Hepatocyte (in vitro differentiated cells): ENCODE results near the gene BMPR1A. TPM values are rescaled to one million over a fixed set of nuclear protein-coding genes. Genes with fewer than 3 reads are reported as not detected.

Experiments
- DNase-seq: peaks from one replicate; pipeline ENCODE4 v3.0.0-alpha.2; 2016; ENCODE audit warnings: low spot score
- H2AFZ ChIP-seq: fragments of 200-600 bp; sonication (generic); 2 replicates; pipeline ENCODE4 v1.6.0; 2016; ENCODE audit warnings: antibody characterized with exemption, mild to moderate bottlenecking
- H3K27ac ChIP-seq: fragments of 200-600 bp; sonication (generic); 2 replicates; pipeline ENCODE4 v1.5.1; 2016; ENCODE audit warnings: mild to moderate bottlenecking
- H3K27me3 ChIP-seq: fragments of 200-600 bp; sonication (generic); 2 replicates; pipeline ENCODE4 v1.6.1; 2016
- H3K36me3 ChIP-seq: fragments of 200-600 bp; sonication (generic); replicated peaks from 2 replicates; pipeline ENCODE4 v1.5.1; 2016; ENCODE audit warnings: low read depth; ENCODE audit not compliant: insufficient read depth
- H3K4me1 ChIP-seq: fragments of 200-600 bp; sonication (generic); 2 replicates; pipeline ENCODE4 v1.5.1; 2016; ENCODE audit warnings: mild to moderate bottlenecking, moderate library complexity; ENCODE audit not compliant: insufficient read depth
- H3K4me2 ChIP-seq: fragments of 200-600 bp; sonication (generic); 2 replicates; pipeline ENCODE4 v1.6.0; 2016
- H3K4me3 ChIP-seq: fragments of 200-600 bp; sonication (generic); 2 replicates; pipeline ENCODE4 v1.5.1; 2016; ENCODE audit warnings: mild to moderate bottlenecking
- H3K79me2 ChIP-seq: fragments of 200-600 bp; sonication (generic); 2 replicates; pipeline ENCODE4 v1.6.0; 2017; ENCODE audit warnings: mild to moderate bottlenecking
- H3K9me2 ChIP-seq: fragments of 200-600 bp; sonication (generic); replicated peaks from 2 replicates; pipeline ENCODE4 v1.6.0; 2017; ENCODE audit warnings: mild to moderate bottlenecking; ENCODE audit not compliant: insufficient read depth
- H3K9me3 ChIP-seq: fragments of 200-600 bp; sonication (generic); 2 replicates; pipeline ENCODE4 v1.5.1; 2016; ENCODE audit warnings: low read depth, mild to moderate bottlenecking
- H4K20me1 ChIP-seq: fragments of 200-600 bp; sonication (generic); 2 replicates; pipeline ENCODE4 v1.6.0; 2016; ENCODE audit warnings: mild to moderate bottlenecking; ENCODE audit not compliant: insufficient read depth, poor library complexity, severe bottlenecking
- CTCF ChIP-seq: fragments of 200-600 bp; sonication (generic); IDR thresholded peaks from 2 replicates; pipeline ENCODE4 v1.5.1; 2016; ENCODE audit warnings: antibody characterized with exemption, mild to moderate bottlenecking; ENCODE audit not compliant: poor library complexity
- EZH2 ChIP-seq: fragments of 200-600 bp; sonication (generic); IDR thresholded peaks from 2 replicates; pipeline ENCODE4 v1.6.1; 2016; ENCODE audit warnings: antibody characterized with exemption, mild to moderate bottlenecking, borderline replicate concordance
- EZH2phosphoT487 ChIP-seq: fragments of 200-600 bp; sonication (generic); IDR thresholded peaks from one replicate; pipeline ENCODE4 v1.6.1; 2018; ENCODE audit warnings: antibody characterized with exemption, mild to moderate bottlenecking, low read depth, moderate library complexity; ENCODE audit not compliant: unreplicated experiment, severe bottlenecking
- WGBS: methylation state at CpG from one replicate; pipeline ENCODE4 v1.1.6; 2016; ENCODE audit warnings: low lambda C conversion rate; ENCODE audit errors: missing lambda C conversion rate; 5-methylcytosine and 5-hydroxymethylcytosine counted together
- polyA plus RNA-seq: library from polyadenylated mRNA; unstranded; fragments of >200 nt; fragmentation: Nextera tagmentation; extraction: Ambion mirVana; gene quantifications from 2 replicates; pipeline ENCODE4 v1.2.1, GENCODE V29; 2016
- total RNA-seq: library from RNA; depleted of rRNA; stranded (reverse); fragments of >200 nt; gene quantifications from 2 replicates; pipeline ENCODE4 v1.2.3, GENCODE V29; 2014

The BMPR1A gene
- total and polyA plus RNA-seq, 2 experiments from 2014 or later, result 25.1 to 58.0 TPM

- WGBS, result 84% methylated on average over 8 of the region's 8 CpGs
- no peak for DNase-seq
- H3K4me2 ChIP-seq, result no peak overlapping the region
- H3K4me1 ChIP-seq, result peaks cover 10% of the 10 kb centered on the region
- H3K9me3 ChIP-seq, result no peaks in the 10 kb centered on the region
- no peak overlapping the region for H3K4me3 ChIP-seq
- TF ChIP-seq CTCF (no peak), EZH2 (no peak), EZH2phosphoT487 (no peak)
- no peaks in the 10 kb centered on the region for H3K27me3 ChIP-seq
- H4K20me1 ChIP-seq, result no peaks in the 10 kb centered on the region
- H3K79me2 ChIP-seq, result peaks cover 4% of the 10 kb centered on the region
- no peaks in the 10 kb centered on the region for H3K36me3 ChIP-seq
- no peak overlapping the region for H2AFZ ChIP-seq
- H3K27ac ChIP-seq, result no peak overlapping the region
- no peaks in the 10 kb centered on the region for H3K9me2 ChIP-seq
Measured at GRCh38 chr10:86708068-86708782, 48.2 kb upstream of the BMPR1A start.

- H3K4me2 ChIP-seq, result no peak overlapping the region
- no peak for DNase-seq
- no peaks in the 10 kb centered on the region for H3K27me3 ChIP-seq
- no peaks in the 10 kb centered on the region for H3K9me3 ChIP-seq
- H4K20me1 ChIP-seq, result no peaks in the 10 kb centered on the region
- WGBS, result 84% methylated on average over 5 of the region's 5 CpGs
- H3K4me3 ChIP-seq, result no peak overlapping the region
- TF ChIP-seq EZH2 (no peak), EZH2phosphoT487 (no peak), CTCF (no peak)
- no peak overlapping the region for H2AFZ ChIP-seq
- no peaks in the 10 kb centered on the region for H3K36me3 ChIP-seq
- H3K79me2 ChIP-seq, result peaks cover 4% of the 10 kb centered on the region
- no peak overlapping the region for H3K27ac ChIP-seq
- peaks cover 10% of the 10 kb centered on the region for H3K4me1 ChIP-seq
- H3K9me2 ChIP-seq, result no peaks in the 10 kb centered on the region
Measured at GRCh38 chr10:86708783-86709380, 47.5 kb upstream of the BMPR1A start.

GRCh38 chr10:86709396-86710185 lies 46.8 kb upstream of the BMPR1A start:
- H3K36me3 ChIP-seq, result no peaks in the 10 kb centered on the region
- H3K4me1 ChIP-seq, result peaks cover 10% of the 10 kb centered on the region
- TF ChIP-seq CTCF (no peak), EZH2 (no peak), EZH2phosphoT487 (no peak)
- no peak overlapping the region for H3K4me2 ChIP-seq
- H3K27ac ChIP-seq, result no peak overlapping the region
- H2AFZ ChIP-seq, result no peak overlapping the region
- no peaks in the 10 kb centered on the region for H3K9me2 ChIP-seq
- H3K79me2 ChIP-seq, result peaks cover 4% of the 10 kb centered on the region
- no peak overlapping the region for H3K4me3 ChIP-seq
- DNase-seq, result no peak
- no peaks in the 10 kb centered on the region for H4K20me1 ChIP-seq
- WGBS, result 93% methylated on average over 15 of the region's 16 CpGs
- no peaks in the 10 kb centered on the region for H3K27me3 ChIP-seq
- no peaks in the 10 kb centered on the region for H3K9me3 ChIP-seq
